K562 (cell line): ENCODE measurements around the gene SLC22A15. TPM values are rescaled to one million over a fixed set of nuclear protein-coding genes. Genes with fewer than 3 reads are reported as not detected.

Source experiments
- ATAC-seq: fragments of 200-7000 bp; cut with Tn5 transposase; 3 replicates; pipeline ENCODE4 v1.9.1; 2020; ENCODE audit warnings: moderate library complexity
- BruUV-seq: library from RNA; stranded (reverse); fragments of 400-500 nt; replicated peaks from 2 replicates; lab custom pipeline; 2021; lab: Mats Ljungman, UMichigan
- CTCF ChIA-PET: fragments of 300-600 bp; formaldehyde crosslinking; extraction: SDS; loops from one replicate; lab custom pipeline; 2021; ENCODE audit warnings: low intra/inter-chr PET ratio; lab: Yijun Ruan, JAX
- POLR2A ChIA-PET: fragments of 300-600, 350-650 bp; sonication (Branson Sonifier 250); formaldehyde crosslinking; extraction: SDS; loops from one replicate; lab custom pipeline; 2021; ENCODE audit warnings: antibody characterized with exemption, inconsistent platforms; lab: Yijun Ruan, JAX
- DNase-seq, 4 experiments: peaks; one replicate each; pipeline versions ENCODE4 v3.0.0 to v3.0.0-alpha.2; 2011 to 2018; ENCODE audit warnings: low spot score in 3 of 4, mixed read lengths in 3 of 4; ENCODE audit errors: extremely low read depth in 1 of 4
- FAIRE-seq: peaks from 2 replicates; lab custom pipeline; 2011; peaks lifted over from hg19 to GRCh38; lab: Jason Lieb, UNC
- H2AFZ ChIP-seq: 2 replicates; pipeline ENCODE4 v1.6.0; 2011; ENCODE audit warnings: low read depth, low read length, control low read depth, inconsistent platforms
- H3K27ac ChIP-seq: fragments of 200-600 bp; 3 replicates; pipeline ENCODE4 v1.8.0; 2011; ENCODE audit warnings: low read depth, mild to moderate bottlenecking, control low read depth, inconsistent platforms, low read length, moderate library complexity, mixed read lengths; ENCODE audit errors: extremely low read depth
- H3K27me3 ChIP-seq, 2 experiments: fragments of 300-600 bp in 1 of 2; 2 replicates in 1 of 2; 3 replicates in 1 of 2; pipeline versions ENCODE4 v1.6.0 to v1.8.0; 2011; ENCODE audit warnings: inconsistent platforms in 2 of 2, low read length in 2 of 2, mild to moderate bottlenecking in 1 of 2, mixed read lengths in 1 of 2, moderate library complexity in 1 of 2; ENCODE audit not compliant: control insufficient read depth in 2 of 2, insufficient read depth in 2 of 2
- H3K36me3 ChIP-seq: fragments of 300-600 bp; 3 replicates; pipeline ENCODE4 v1.8.0; 2011; ENCODE audit warnings: mild to moderate bottlenecking, low read length, inconsistent platforms; ENCODE audit not compliant: control insufficient read depth, insufficient read depth
- H3K4me1 ChIP-seq, 2 experiments: fragments of 200-600 bp in 1 of 2; replicated peaks in 1 of 2; 2 replicates in 1 of 2; 3 replicates in 1 of 2; pipeline versions ENCODE4 v1.5.1 to v1.8.0; 2011; ENCODE audit warnings: inconsistent platforms in 2 of 2, low read length in 2 of 2, mild to moderate bottlenecking in 1 of 2, mixed read lengths in 1 of 2, moderate library complexity in 1 of 2; ENCODE audit not compliant: control insufficient read depth in 2 of 2, insufficient read depth in 2 of 2
- H3K4me2 ChIP-seq: 2 replicates; pipeline ENCODE4 v1.6.1; 2011; ENCODE audit warnings: low read length, control low read depth, inconsistent platforms, mixed read lengths; ENCODE audit not compliant: insufficient read depth
- H3K4me3 ChIP-seq: fragments of 200-600 bp; sonication (generic), shearing (Covaris generic); 2 replicates; pipeline ENCODE4 v1.5.1; 2016; ENCODE audit warnings: control low read depth, inconsistent platforms
- H3K79me2 ChIP-seq: fragments of 200-600 bp; 3 replicates; pipeline ENCODE4 v1.8.0; 2011; ENCODE audit warnings: low read length, inconsistent platforms; ENCODE audit not compliant: control insufficient read depth, insufficient read depth
- H3K9ac ChIP-seq, 2 experiments: 2 replicates each; pipeline versions ENCODE4 v1.6.0 to v1.6.1; 2011; ENCODE audit warnings: low read depth in 2 of 2, low read length in 2 of 2, control low read depth in 1 of 2, inconsistent platforms in 1 of 2, mild to moderate bottlenecking in 1 of 2, mixed read lengths in 1 of 2; ENCODE audit not compliant: insufficient read depth in 1 of 2
- H3K9me1 ChIP-seq: one replicate; pipeline ENCODE4 v1.6.0; 2011; ENCODE audit warnings: inconsistent platforms, mild to moderate bottlenecking, low read length, moderate library complexity; ENCODE audit not compliant: control insufficient read depth, insufficient read depth
- H3K9me3 ChIP-seq: replicated peaks from 2 replicates; pipeline ENCODE4 v1.5.1; 2011; ENCODE audit warnings: low read depth, low read length, inconsistent platforms; ENCODE audit not compliant: control insufficient read depth, insufficient read depth
- H4K20me1 ChIP-seq: replicated peaks from 2 replicates; pipeline ENCODE4 v1.6.1; 2011; ENCODE audit warnings: low read length, inconsistent platforms, mixed read lengths; ENCODE audit not compliant: control insufficient read depth, insufficient read depth
- ARHGAP35 ChIP-seq: fragments of 450-650 bp; IDR thresholded peaks from 2 replicates; pipeline ENCODE4 v1.6.1; 2018; ENCODE audit not compliant: partially characterized antibody
- ATF7 ChIP-seq: fragments of 450-650 bp; IDR thresholded peaks from 2 replicates; pipeline ENCODE4 v1.7.1; 2014; ENCODE audit warnings: mild to moderate bottlenecking, moderate library complexity
- BACH1 ChIP-seq: fragments of 200-800 bp; sonication (Bioruptor generic); IDR thresholded peaks from 2 replicates; pipeline ENCODE4 v1.6.1; 2016; ENCODE audit warnings: missing genetic modification characterization, missing compliant biosample characterization
- CTCFL ChIP-seq: IDR thresholded peaks from 2 replicates; pipeline ENCODE4 v1.6.1; 2011; ENCODE audit warnings: borderline replicate concordance, low read depth, mild to moderate bottlenecking, moderate library complexity, low read length; ENCODE audit not compliant: insufficient read depth, poor library complexity, severe bottlenecking
- HBP1 ChIP-seq: fragments of 450-650 bp; formaldehyde crosslinking; IDR thresholded peaks from 2 replicates; pipeline ENCODE4 v1.4.0; 2022; ENCODE audit warnings: missing genetic modification characterization
- JUND ChIP-seq, 2 experiments: IDR thresholded peaks; 2 replicates in 1 of 2; 3 replicates in 1 of 2; pipeline ENCODE4 v1.6.1; 2011; ENCODE audit warnings: borderline replicate concordance in 2 of 2, low read depth in 2 of 2, low read length in 2 of 2, improper control_type of control experiment in 1 of 2, missing biosample characterization in 1 of 2, missing genetic modification characterization in 1 of 2, missing genetic modification reagents in 1 of 2
- MCM5 ChIP-seq: fragments of 450-650 bp; IDR thresholded peaks from 2 replicates; pipeline ENCODE4 v1.6.1; 2016; ENCODE audit warnings: low read depth
- NEUROD1 ChIP-seq: fragments of 150-350 bp; IDR thresholded peaks from 2 replicates; pipeline ENCODE4 v1.6.1; 2014; ENCODE audit warnings: borderline replicate concordance, low read length, low read depth; ENCODE audit not compliant: partially characterized antibody
- POLR2B ChIP-seq: fragments of 450-650 bp; IDR thresholded peaks from 2 replicates; pipeline ENCODE4 v1.6.1; 2018; ENCODE audit warnings: low read depth; ENCODE audit not compliant: partially characterized antibody
- RCOR1 ChIP-seq, 2 experiments: IDR thresholded peaks; 2 replicates each; pipeline ENCODE4 v1.6.1; 2012; ENCODE audit warnings: low read depth in 2 of 2, low read length in 2 of 2, borderline replicate concordance in 1 of 2, improper control_type of control experiment in 1 of 2
- TRIM24 ChIP-seq, 2 experiments: fragments of 450-650 bp; IDR thresholded peaks; 2 replicates each; pipeline ENCODE4 v1.6.1; 2016
- ZEB2 ChIP-seq: fragments of 450-650 bp; IDR thresholded peaks from 2 replicates; pipeline ENCODE4 v1.6.1; 2016
- ZKSCAN8 ChIP-seq: fragments of 200-800 bp; sonication (Bioruptor generic); IDR thresholded peaks from 2 replicates; pipeline ENCODE4 v1.6.1; 2016; ENCODE audit warnings: missing genetic modification characterization, missing compliant biosample characterization
- ZNF175 ChIP-seq: fragments of 200-800 bp; sonication (Bioruptor generic); IDR thresholded peaks from 2 replicates; pipeline ENCODE4 v1.6.1; 2016; ENCODE audit warnings: low read depth, mild to moderate bottlenecking, missing genetic modification characterization, missing compliant biosample characterization
- ZNF551 ChIP-seq: fragments of 250-450 bp; sonication (Bioruptor Pico); IDR thresholded peaks from 2 replicates; pipeline ENCODE4 v1.5.0; 2021; ENCODE audit warnings: mild to moderate bottlenecking, moderate library complexity
- ZNF586 ChIP-seq: fragments of 450-650 bp; formaldehyde crosslinking; conservative IDR thresholded peaks from 2 replicates; pipeline ENCODE4 v1.4.0; 2020; ENCODE audit warnings: mild to moderate bottlenecking, moderate library complexity
- ZNF589 ChIP-seq: fragments of 200-800 bp; sonication (Bioruptor generic); IDR thresholded peaks from 2 replicates; pipeline ENCODE4 v1.6.1; 2016; ENCODE audit warnings: low read depth, missing genetic modification characterization, missing compliant biosample characterization
- WGBS: fragments of 100-300 bp; shearing (Covaris generic); methylation state at CpG from one replicate; pipeline ENCODE4 v1.1.6; 2016; ENCODE audit warnings: low coverage, mixed read lengths; ENCODE audit not compliant: insufficient coverage; ENCODE audit errors: missing lambda C conversion rate; 5-methylcytosine and 5-hydroxymethylcytosine counted together
- in situ Hi-C: fragments of 300-500 bp; cut with MboI; formaldehyde crosslinking; loops from 4 replicates; pipeline ENCODE4 v1.15.0; 2018; ENCODE audit warnings: inconsistent platforms, mixed read lengths
- intact Hi-C: fragments of 100-400 bp; cut with micrococcal nuclease; formaldehyde crosslinking; loops from 2 replicates; pipeline ENCODE4 v1.14.2; 2022
- polyA plus RNA-seq, 8 experiments: library from polyadenylated mRNA; depleted of rRNA in 4 of 8; stranded (reverse) in 5 of 8; unstranded in 3 of 8; fragments of >200 nt; fragmentation: Nextera tagmentation in 2 of 8; fragmentation: Illumina TruSeq in 1 of 8; extraction: Ambion mirVana in 2 of 8; extraction: Trizol in 1 of 8; gene quantifications; 2 replicates each; pipeline versions ENCODE4 v1.2.1 to v1.2.3, GENCODE V29; 2011 to 2014; ENCODE audit warnings: inconsistent platforms in 1 of 8, missing spikeins in 1 of 8
- total RNA-seq, 7 experiments: library from RNA; depleted of rRNA in 6 of 7; stranded (reverse); fragments of >200 nt in 6 of 7; fragmentation: Illumina TruSeq in 2 of 7; extraction: Trizol in 2 of 7; gene quantifications; 2 replicates each; pipeline versions ENCODE4 v1.2.1 to v1.2.3, GENCODE V29; 2011 to 2021; ENCODE audit warnings: low replicate concordance in 1 of 7

Gene SLC22A15
- total and polyA plus RNA-seq, 9 of the 15 experiments (the other 6 are each of a cell fraction or from before 2014, with no cell fraction given): 0.24 to 2.7 (median 1.2) TPM

GRCh38 chr1:115977499-115978258 lies 1.4 kb downstream of the SLC22A15 start:
- Histone ChIP-seq H3K27me3 (peaks cover 12 to 18% of the 10 kb centered on the region in 2 experiments; a peak in 4 of 5 replicates), H3K27ac (no peak overlapping the region), H3K9me3 (no peaks in the 10 kb centered on the region), H3K4me1 (peaks cover 0 to 12% of the 10 kb centered on the region in 2 experiments; a peak in 2 of 5 replicates), H4K20me1 (no peaks in the 10 kb centered on the region), H2AFZ (no peak overlapping the region), H3K9ac (no peak overlapping the region), H3K79me2 (no peaks in the 10 kb centered on the region), H3K4me2 (no peak overlapping the region), H3K36me3 (no peaks in the 10 kb centered on the region), H3K9me1 (no peaks in the 10 kb centered on the region), H3K4me3 (no peak overlapping the region)
- intact Hi-C loops: no loop called here
- in situ Hi-C loops: loop anchor here (10.0 kb wide), 1 partner anchor 263 kb away; no protein-coding TSS in a partner anchor
- CTCF ChIA-PET: interaction anchor here (0.6 to 0.7 kb wide), 2 partner anchors 42 to 170 kb away, joined by 3 read pairs; no protein-coding TSS in a partner anchor
- 6% methylated on average over 9 of the region's 9 CpGs for WGBS
- ATAC-seq (peak; percentile 9; the same call in 1 of the 3 replicates), FAIRE-seq (no peak), DNase-seq (no peak)
- POLR2A ChIA-PET: interaction anchor here (0.6 kb wide), 2 partner anchors 70 to 185 kb away, joined by 3 to 5 read pairs; no protein-coding TSS in a partner anchor
- BruUV-seq: TSS peak; percentile 38
- TF ChIP-seq CTCFL: no peak
- 0 out of 2 replicates have a peak, but pooled peaks have one; percentile 26 for TF ChIP-seq BACH1 (tag)
- 0 out of 2 replicates have a peak, but pooled peaks have one; percentile 13 for TF ChIP-seq ZNF586 (CRISPR knock-in tag)
- TF ChIP-seq ZNF589 (CRISPR knock-in tag): peak; percentile 95
- peak; percentile 71 to 79; a peak in 2 of 4 replicates for TF ChIP-seq TRIM24 (IDR thresholded peaks at IDR 0.05)
- TF ChIP-seq MCM5: no peak
- no peak for TF ChIP-seq ZNF551 (CRISPR knock-in tag)
- TF ChIP-seq RCOR1 (IDR thresholded peaks at IDR 0.05; ENCODE audit: borderline replicate concordance in 1 of 2, low read depth in 2 of 2, low read length in 2 of 2): peak in 1 of 2 experiments; percentile 28; a peak in 1 of 4 replicates
- peak; percentile 30 for TF ChIP-seq POLR2B
- TF ChIP-seq ATF7: peak; percentile 56; the same call in 1 of the 2 replicates
- TF ChIP-seq NEUROD1: peak; percentile 31
- TF ChIP-seq ZNF175 (CRISPR knock-in tag): peak; percentile 78; the same call in 1 of the 2 replicates
- TF ChIP-seq JUND (IDR thresholded peaks at IDR 0.05; ENCODE audit: borderline replicate concordance, low read depth, low read length): 0 out of 2 replicates have a peak, but pooled peaks have one; percentile 46
- no peak for TF ChIP-seq JUND (tag; IDR thresholded peaks at IDR 0.05; ENCODE audit: borderline replicate concordance, low read depth, low read length)
- TF ChIP-seq ZKSCAN8 (CRISPR knock-in tag): peak; percentile 85; the same call in 1 of the 2 replicates
- no peak for TF ChIP-seq ZEB2
- no peak for TF ChIP-seq ARHGAP35
- peak; percentile 86; the same call in 1 of the 2 replicates for TF ChIP-seq HBP1 (CRISPR knock-in tag)
